T1000 (cell line): ENCODE measurements around the gene CNDP1.
"Not testable (repeated sequence)": the region's sequence is repeated elsewhere in the genome, so short reads cannot be mapped to it uniquely, and the experiment has no call there.

ENCODE experiments used
- DNase-seq: peaks from one replicate; lab custom pipeline; 2025; ENCODE audit warnings: mixed read lengths; lab: John Stamatoyannopoulos, UW

Gene CNDP1

DNA sequence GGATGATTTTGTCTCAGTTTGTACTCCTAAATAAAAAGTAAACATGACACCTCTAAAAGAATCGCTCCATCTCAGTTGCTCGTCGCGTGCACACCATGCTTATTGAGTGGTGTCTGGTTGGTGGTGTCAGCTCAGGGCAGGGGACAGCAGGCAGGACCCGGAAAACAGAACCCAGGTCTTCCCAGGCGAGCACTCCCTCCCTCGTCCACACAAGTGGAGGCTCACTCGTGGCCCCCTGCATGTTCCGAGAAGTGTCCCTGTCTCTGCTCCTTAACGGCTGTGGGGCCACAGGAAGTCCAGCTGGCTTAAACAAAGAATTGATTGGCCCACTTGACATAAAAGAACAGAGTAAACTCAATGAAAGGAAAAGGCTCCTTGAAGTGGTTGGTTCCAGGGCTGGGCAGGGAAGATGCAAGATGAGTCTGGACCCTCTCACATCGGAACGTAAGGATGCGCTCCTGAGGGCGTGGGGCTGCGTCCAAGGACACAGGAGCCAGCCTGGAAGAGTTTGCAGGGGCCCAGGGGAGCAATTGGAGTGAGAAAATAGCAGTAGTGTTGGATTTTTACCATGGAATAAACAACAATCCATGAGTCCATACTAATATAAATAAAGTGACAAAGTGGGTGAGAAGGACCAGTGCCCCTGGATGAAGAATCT is 13.1 kb upstream of the CNDP1 start:
- DNase-seq, result no peak

DNA sequence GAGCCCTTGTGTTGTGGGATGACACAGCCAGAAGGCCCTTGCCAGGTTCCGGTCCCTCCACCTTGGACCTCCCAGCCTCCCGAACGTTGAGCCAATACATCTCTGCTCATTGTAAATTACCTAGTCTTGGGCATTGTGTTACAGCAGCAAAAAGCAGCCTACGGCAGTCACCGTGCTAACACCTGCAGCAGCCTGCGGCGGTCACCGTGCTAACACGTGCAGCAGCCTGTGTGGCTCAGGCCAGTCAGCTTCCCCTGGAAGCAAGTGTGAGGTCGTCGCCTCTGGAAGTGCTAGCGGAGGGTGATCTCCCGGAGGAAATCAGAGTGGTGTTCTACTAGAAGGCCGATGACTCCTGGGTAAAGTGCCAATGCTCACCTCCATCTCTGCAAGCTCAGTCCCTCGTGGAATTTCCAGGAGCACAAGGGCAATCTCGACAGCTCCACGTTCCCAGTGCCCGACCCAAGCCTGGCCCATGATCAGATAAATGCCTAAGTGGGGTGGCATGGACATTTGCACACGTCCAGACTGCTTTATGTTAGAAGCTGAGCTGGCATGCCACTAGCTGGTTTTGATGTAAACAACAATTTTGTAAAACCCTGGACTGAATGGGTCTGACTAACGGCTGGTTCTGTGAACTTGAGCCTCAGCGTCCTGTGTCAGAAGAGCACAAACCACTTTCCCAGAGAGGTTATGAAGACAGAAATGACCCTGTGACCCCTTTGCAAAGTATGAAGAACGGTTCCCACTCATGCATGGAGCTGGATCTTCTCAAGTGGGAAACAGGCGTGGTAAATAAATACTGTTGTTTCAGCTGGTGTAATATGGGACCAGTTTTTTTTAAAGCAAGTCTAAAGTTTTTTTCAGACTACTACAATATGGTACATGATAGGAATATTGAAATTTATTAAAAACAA is 11.4 kb upstream of the CNDP1 start:
- no peak for DNase-seq

DNA sequence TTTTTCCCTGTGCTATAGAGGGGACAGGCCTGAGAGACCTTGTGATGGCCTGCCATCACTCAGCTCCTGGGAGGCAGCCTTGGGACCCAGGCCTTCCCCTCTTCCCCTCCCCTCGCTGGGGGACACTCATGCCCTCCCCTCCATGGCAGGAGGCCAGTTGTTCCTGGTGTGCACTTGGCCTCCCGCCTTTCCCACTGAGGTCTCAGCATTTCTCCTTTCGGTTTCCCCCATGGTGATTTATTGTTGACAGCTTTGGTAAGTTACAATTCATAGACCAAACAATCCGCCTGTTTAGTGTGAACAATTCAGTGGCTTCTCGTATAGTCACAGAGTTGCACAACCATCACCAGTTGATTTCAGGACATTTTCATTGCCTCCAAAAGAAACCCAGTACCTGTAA is 10.2 kb upstream of the CNDP1 start:
- no peak for DNase-seq

DNA sequence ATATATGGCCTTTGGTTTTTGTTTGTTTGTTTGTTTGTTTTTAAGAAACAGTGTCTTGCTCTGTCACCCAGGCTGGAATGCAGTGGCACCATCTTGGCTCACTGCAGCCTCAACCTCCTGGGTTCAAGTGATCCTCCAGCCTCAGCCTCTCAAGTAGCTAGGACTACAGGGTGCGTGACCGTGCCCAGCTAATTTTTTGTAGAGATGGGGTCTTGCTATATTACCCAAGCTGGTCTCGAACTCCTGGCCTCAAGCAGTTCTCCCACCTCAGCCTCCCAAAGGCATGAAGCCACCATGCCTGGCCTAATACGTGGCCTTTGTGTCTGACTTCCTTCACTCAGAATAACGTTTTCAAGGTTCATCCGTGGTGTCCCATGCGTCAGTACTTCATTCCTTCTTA is 9.4 kb upstream of the CNDP1 start:
- not testable (repeated sequence) for DNase-seq

DNA sequence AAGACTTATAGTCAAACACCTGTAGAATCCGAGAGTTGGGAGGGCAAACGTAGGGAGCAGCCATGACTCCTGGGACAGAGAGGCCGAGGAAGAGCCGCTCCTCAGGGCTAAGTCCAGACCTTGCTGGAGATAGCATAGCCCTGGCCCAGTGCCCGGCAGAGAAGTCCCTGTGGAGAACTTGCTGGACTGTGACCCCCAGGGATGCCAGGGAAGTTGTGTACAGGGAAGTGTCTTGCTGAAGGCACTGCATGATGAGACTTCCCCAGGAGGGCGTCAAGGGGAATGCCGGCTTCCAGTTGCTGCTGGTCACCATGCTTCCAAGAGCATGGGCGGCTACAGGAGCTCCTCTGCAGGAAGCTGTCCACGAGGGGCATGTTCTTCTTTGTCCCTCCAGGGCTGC is 8.6 kb upstream of the CNDP1 start:
- DNase-seq, result no peak

- no peak for DNase-seq
Observed at GRCh38 chr18:74526488-74526887, 7.8 kb upstream of the CNDP1 start.

GRCh38 chr18:74528478-74528877 is 5.8 kb upstream of the CNDP1 start:
- DNase-seq, result no peak

DNA sequence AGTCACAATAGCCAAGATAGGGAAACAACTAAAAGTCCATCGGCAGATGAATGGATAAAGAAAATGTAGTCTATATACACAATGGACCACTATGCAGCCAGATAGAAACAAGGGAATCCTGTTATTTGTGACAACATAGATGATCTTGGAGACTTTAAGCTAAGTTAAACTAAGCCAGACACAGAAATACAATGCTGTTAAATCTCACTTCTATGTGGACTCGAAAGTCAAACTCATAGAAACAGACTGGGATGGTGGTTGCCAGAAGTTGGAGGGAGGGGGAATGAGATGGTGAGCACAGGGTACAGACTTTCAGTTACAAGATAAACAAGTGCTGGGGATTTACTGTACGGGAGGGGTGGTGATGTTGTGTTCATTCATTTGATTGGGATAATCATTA is 5.4 kb upstream of the CNDP1 start:
- DNase-seq, result no peak

DNA sequence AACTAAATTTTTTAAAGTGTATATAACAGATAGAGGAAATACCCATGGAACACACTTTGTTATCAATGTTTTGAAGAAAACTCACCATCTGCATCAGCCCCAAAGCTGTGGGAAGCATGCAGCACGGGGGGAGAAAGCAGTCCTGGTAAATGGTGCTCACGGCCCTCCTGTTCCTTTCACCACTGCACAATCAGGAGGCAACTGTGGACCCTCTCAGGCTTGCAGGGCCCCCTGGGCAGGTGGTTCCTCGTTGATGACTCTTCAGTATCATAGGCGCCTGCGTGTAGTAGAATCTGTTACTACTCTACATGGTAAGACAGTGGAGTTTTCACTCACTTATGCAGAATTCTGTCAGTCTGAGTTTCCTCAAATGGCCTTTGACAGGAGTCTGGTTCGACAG is 4.9 kb upstream of the CNDP1 start:
- DNase-seq, result no peak

DNA sequence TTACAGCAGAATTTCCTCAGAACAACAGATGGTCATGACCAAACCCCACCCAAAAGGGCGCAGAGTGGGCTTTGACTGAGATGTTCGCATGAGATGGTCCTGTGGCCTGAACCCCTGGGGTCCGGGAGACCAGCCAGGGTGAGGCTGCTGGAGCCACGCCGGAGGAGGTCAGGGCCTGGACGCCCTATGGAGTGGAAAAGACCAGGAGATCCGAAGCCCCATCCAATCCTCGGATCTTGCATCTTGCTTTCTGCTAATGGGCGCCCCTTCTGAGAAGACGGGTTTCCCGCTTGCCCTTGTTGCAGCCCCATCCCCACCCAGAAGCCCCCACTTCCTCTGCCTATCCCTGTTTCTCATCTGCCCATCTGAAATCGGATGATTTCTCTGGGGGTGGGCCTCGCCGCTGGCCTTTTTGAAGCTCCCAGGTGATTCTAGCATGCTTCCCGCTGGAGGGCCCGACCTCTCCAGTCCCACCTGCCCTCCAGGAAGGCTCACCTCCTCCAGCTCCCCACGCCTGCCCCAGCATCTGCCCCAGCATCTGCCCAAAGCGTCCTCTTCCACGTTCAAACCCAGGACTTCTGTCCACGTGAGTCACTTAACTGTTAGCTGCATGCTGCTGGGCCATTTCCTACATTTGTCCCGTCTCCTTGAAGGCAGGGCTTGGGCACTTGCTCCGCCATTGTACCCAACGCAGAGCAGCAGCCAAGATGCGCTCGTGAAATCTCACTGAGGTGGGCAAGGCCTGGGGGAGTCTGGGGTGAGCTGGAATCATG is 4.3 kb upstream of the CNDP1 start:
- DNase-seq, result no peak

DNA sequence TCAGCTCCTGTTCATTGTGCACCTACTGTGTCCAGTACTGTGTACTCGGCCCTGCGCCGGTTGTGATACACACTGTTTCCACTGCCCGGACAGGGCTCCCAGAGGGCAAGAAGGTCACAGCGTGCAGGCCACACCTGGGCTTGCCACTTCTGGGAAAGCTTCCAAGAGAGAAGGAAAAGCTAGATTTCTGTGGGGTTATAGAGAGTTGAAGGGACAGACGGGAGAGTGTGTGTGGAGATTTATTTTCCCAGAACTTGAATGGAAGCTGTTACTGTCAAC is 3.8 kb upstream of the CNDP1 start:
- no peak for DNase-seq

- no peak for DNase-seq
Observed at GRCh38 chr18:74531043-74531442, 3.3 kb upstream of the CNDP1 start.

DNA sequence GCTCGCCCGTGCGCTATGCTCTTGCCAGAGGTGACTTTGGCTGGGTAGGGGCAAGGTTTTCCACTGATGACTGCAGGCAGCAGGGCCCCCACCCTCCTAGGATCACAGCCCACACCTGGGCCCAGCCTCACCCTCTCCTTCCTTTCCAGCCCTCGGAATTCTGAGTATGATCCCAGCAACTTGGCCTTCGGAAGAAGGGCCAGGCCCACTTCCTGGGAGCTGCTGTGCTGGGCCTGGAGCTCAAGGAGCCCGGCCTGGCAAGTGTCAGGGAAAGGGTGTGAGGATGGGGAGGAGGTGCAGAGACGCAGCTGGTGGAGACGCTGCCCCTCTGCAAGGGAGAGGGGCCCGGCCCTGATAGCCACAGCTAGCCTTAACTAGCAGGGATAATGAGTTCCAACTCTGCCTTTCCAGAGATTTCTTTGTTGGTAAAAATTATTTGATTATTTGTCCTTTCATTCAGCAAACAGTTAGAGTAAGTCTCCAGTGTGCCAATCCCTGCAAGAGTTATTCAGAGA is 1.7 kb upstream of the CNDP1 start:
- no peak for DNase-seq

GRCh38 chr18:74533666-74534065 is 634 bp upstream of the CNDP1 start:
- DNase-seq, result no peak

DNA sequence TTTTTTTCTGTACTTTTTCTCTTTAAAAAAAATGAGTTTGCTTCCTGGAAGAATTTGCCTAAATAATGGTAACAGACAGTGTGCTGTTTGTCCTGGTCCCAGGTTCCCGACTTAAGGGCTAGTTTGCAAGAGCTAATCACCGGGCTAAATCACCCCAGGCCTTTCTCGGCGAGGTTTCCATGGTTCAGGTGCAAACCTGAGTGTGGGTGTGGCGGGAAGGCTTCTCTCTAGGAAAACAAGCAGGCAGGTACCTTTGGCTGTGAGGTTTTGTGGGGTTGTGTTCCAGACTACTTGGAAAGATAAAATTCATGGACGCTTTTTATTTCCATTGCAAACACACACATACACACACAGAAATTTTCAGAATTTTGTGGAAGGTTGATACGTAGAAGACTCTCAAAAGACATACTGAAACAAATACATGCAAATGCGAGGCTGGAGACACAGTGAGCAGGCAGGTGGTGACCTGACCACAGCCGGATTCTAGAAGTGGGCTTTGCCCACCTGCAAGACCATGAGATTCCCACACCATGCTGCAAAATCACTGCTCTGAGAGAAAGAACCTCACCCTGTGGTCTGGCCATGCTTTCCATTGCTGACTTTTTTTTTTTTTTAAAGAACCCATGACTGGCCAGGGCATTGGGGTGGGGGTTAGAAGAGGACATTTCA is 815 bp downstream of the CNDP1 start:
- DNase-seq, result no peak

DNA sequence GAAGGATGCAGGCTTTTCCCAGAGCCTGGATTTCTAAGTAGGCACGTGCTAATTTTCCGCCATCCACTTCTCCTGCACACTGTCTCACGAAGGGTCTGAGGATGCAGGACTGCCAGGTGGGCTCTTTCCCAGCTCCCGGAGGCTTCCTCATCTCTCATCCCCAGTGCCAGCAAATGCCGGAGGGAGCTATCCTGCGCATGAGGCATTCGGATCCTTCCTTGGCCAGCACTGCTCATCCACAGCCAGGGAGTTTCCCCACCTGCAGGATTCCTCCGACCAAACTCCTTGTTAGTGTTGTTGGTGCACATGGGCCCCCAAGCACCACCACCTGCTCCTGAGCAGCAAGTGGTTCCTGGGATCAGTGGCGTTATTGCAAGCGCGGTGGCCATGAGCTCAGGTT is 5.0 kb downstream of the CNDP1 start:
- no peak for DNase-seq

DNA sequence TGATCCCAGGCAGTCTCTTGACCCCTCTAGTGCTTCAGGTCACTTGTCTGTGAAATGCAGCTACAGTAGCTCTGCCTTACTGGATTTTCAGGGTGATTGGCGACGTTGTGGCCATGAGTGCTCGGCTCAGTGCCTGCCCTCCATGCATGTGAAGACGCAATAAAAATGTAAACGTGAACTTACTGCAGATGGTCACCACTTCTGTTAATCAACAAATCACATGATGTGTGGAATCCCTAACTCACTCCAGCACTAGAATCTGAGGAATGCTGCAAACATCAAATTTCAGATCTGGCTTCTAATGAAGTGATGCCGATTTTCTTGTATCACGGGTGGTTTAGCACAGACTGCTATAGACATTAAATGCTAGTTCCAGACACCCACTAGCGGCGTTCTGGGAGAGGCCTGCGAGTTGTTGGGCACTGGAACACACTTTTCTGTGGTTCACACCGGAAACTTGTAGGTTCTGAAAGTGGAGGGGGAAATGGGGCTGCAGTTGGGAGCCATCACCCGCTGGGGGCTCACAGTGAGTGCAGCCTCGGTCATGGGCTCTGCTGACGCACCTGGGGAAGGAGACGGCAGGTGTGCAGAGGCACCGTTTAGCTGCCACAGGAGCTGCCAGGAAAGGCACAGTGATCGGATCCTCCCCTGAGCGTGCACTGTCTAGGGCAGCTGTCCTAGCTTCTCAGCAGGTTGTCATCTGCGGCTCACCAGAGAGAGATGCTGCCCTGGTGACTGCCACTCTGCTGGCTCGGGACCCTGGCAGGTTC is 6.5 kb downstream of the CNDP1 start:
- no peak for DNase-seq

- DNase-seq, result no peak
Observed at GRCh38 chr18:74541703-74542555, 7.6 kb downstream of the CNDP1 start.

DNA sequence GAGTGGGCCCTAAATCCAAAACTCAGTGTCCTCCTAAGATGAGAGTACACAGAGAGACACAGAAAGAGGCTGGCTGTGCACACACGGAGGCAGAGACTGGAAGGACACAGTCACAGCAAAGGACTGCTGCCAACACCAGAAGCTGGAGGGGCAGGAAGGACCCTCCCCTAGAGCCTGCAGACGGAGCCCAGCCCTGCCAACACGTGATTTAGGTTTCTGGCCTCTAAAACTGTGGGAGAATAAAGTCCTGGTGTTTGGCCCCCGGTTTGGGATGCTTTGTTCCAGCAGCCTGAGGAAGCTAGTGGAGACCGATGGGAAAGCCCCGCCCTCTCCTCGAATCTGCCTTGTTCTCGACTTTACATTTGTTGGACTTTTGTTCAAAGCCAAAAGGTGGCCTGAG is 10.6 kb downstream of the CNDP1 start:
- DNase-seq, result no peak

GRCh38 chr18:74546007-74546406 is 11.7 kb downstream of the CNDP1 start:
- no peak for DNase-seq
